GM23338 (cell line): Measurements from ENCODE around the gene ANO10.

Experiments
- CREB1 ChIP-seq: fragments of 250-450 bp; sonication (Bioruptor Pico); IDR thresholded peaks from 2 replicates; pipeline ENCODE4 v1.5.0; 2020; ENCODE audit warnings: low read depth, mild to moderate bottlenecking, moderate library complexity
- EZH2 ChIP-seq: fragments of 200-600 bp; sonication (generic); IDR thresholded peaks from one replicate; pipeline ENCODE4 v1.8.0; 2017; ENCODE audit warnings: antibody characterized with exemption, mild to moderate bottlenecking, low read depth; ENCODE audit not compliant: unreplicated experiment
- EZH2phosphoT487 ChIP-seq: fragments of 200-600 bp; sonication (generic); IDR thresholded peaks from one replicate; pipeline ENCODE4 v1.8.1; 2018; ENCODE audit warnings: antibody characterized with exemption; ENCODE audit not compliant: unreplicated experiment
- JUNB ChIP-seq: IDR thresholded peaks from one replicate; pipeline ENCODE4 v1.6.1; 2016; ENCODE audit warnings: antibody characterized with exemption; ENCODE audit not compliant: unreplicated experiment
- NANOG ChIP-seq: IDR thresholded peaks from 2 replicates; pipeline ENCODE4 v1.6.1; 2016; ENCODE audit warnings: antibody characterized with exemption, borderline replicate concordance
- POLR2AphosphoS5 ChIP-seq: IDR thresholded peaks from 2 replicates; pipeline ENCODE4 v1.6.1; 2016; ENCODE audit warnings: antibody characterized with exemption, low read depth
- REST ChIP-seq: IDR thresholded peaks from one replicate; pipeline ENCODE4 v1.6.1; 2018; ENCODE audit warnings: antibody characterized with exemption; ENCODE audit not compliant: unreplicated experiment
- STAT1 ChIP-seq: IDR thresholded peaks from one replicate; pipeline ENCODE4 v1.6.1; 2016; ENCODE audit warnings: antibody characterized with exemption; ENCODE audit not compliant: unreplicated experiment
- ZNF114 ChIP-seq: fragments of 250-450 bp; sonication (Bioruptor Pico); IDR thresholded peaks from 2 replicates; pipeline ENCODE4 v1.5.0; 2020; ENCODE audit warnings: mild to moderate bottlenecking, moderate library complexity
- ZNF331 ChIP-seq: fragments of 250-450 bp; sonication (Bioruptor Pico); IDR thresholded peaks from 2 replicates; pipeline ENCODE4 v1.5.0; 2020; ENCODE audit warnings: low read depth, mild to moderate bottlenecking, moderate library complexity
- ZNF462 ChIP-seq: fragments of 250-450 bp; sonication (Bioruptor Pico); IDR thresholded peaks from 2 replicates; pipeline ENCODE4 v1.5.0; 2020; ENCODE audit warnings: mild to moderate bottlenecking, moderate library complexity
- TF ChIP-seq, protein P1 (sequence below), 2 experiments: fragments of 200-600 bp in 1 of 2; sonication (generic) in 1 of 2; conservative IDR thresholded peaks; 2 replicates each; pipeline versions ENCODE4 v1.5.1 to v1.6.1; 2016 to 2017; ENCODE audit warnings: antibody characterized with exemption in 2 of 2, low read depth in 2 of 2, mild to moderate bottlenecking in 2 of 2, moderate library complexity in 1 of 2
- TF ChIP-seq, protein P2 (sequence below): IDR thresholded peaks from 2 replicates; pipeline ENCODE4 v1.6.1; 2016; ENCODE audit warnings: antibody characterized with exemption

DNA sequence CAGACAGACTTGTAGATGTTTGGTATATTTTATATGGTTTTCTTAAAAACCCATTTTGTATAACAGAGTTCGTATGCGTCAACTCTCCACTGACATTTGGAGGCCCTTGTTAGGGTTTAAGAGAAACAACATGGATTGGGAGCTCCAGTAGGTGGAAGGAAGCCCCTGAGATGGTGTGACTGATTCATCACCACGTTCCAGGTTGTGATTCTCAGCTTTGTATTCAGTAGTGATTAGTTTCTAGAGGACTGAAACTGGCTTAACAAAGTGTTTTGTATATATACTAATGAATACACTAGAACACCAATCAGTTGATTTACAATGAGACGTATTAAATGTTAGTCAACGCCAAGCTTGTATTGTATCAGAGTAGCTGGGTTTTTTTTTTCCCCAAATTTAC, 301.5 kb downstream of the ANO10 start:
- TF ChIP-seq, protein P1, sequence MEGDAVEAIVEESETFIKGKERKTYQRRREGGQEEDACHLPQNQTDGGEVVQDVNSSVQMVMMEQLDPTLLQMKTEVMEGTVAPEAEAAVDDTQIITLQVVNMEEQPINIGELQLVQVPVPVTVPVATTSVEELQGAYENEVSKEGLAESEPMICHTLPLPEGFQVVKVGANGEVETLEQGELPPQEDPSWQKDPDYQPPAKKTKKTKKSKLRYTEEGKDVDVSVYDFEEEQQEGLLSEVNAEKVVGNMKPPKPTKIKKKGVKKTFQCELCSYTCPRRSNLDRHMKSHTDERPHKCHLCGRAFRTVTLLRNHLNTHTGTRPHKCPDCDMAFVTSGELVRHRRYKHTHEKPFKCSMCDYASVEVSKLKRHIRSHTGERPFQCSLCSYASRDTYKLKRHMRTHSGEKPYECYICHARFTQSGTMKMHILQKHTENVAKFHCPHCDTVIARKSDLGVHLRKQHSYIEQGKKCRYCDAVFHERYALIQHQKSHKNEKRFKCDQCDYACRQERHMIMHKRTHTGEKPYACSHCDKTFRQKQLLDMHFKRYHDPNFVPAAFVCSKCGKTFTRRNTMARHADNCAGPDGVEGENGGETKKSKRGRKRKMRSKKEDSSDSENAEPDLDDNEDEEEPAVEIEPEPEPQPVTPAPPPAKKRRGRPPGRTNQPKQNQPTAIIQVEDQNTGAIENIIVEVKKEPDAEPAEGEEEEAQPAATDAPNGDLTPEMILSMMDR (conservative IDR thresholded peaks at IDR 0.05; ENCODE audit: low read depth in 2 of 2), result no peak
- TF ChIP-seq EZH2phosphoT487 (no peak), REST (no peak), CREB1 (CRISPR knock-in tag) (no peak), NANOG (no peak), POLR2AphosphoS5 (no peak), EZH2 (no peak), JUNB (no peak), STAT1 (no peak), ZNF114 (CRISPR knock-in tag) (no peak), ZNF331 (CRISPR knock-in tag) (no peak), ZNF462 (CRISPR knock-in tag) (no peak)
- TF ChIP-seq, protein P2, sequence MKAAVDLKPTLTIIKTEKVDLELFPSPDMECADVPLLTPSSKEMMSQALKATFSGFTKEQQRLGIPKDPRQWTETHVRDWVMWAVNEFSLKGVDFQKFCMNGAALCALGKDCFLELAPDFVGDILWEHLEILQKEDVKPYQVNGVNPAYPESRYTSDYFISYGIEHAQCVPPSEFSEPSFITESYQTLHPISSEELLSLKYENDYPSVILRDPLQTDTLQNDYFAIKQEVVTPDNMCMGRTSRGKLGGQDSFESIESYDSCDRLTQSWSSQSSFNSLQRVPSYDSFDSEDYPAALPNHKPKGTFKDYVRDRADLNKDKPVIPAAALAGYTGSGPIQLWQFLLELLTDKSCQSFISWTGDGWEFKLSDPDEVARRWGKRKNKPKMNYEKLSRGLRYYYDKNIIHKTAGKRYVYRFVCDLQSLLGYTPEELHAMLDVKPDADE, result no peak
